Hippocampal formation (tissue), 2 donors: Measurements from ENCODE around the gene NOX5.

ENCODE experiments used
- DNase-seq, 2 donors: peaks; one replicate each; lab custom pipeline; 2025; lab: John Stamatoyannopoulos, UW

The NOX5 gene

GRCh38 chr15:69081310-69082004 lies 67.0 kb downstream of the NOX5 start:
- no peak for DNase-seq

GRCh38 chr15:69082021-69082502 lies 67.6 kb downstream of the NOX5 start:
- DNase-seq, result no peak

- DNase-seq, result no peak
Observed at GRCh38 chr15:69082554-69082953, 68.1 kb downstream of the NOX5 start.

- DNase-seq, result no peak
Observed at GRCh38 chr15:69084404-69085030, 70.0 kb downstream of the NOX5 start.

GRCh38 chr15:69085325-69086081 lies 71.0 kb downstream of the NOX5 start:
- no peak for DNase-seq

GRCh38 chr15:69086427-69087204 lies 72.1 kb downstream of the NOX5 start:
- DNase-seq, result no peak

GRCh38 chr15:69087366-69087976 lies 73.0 kb downstream of the NOX5 start:
- no peak for DNase-seq

- DNase-seq, result no peak
Observed at GRCh38 chr15:69088300-69088965, 73.9 kb downstream of the NOX5 start.

- DNase-seq, result no peak
Observed at GRCh38 chr15:69089258-69089657, 74.8 kb downstream of the NOX5 start.

- DNase-seq, result no peak
Observed at GRCh38 chr15:69090197-69090948, 75.9 kb downstream of the NOX5 start.

- no peak for DNase-seq
Observed at GRCh38 chr15:69091654-69092053, 77.2 kb downstream of the NOX5 start.

GRCh38 chr15:69092159-69092558 lies 77.7 kb downstream of the NOX5 start:
- no peak for DNase-seq

GRCh38 chr15:69093127-69093526 lies 78.6 kb downstream of the NOX5 start:
- DNase-seq, result no peak

GRCh38 chr15:69093614-69094013 lies 79.1 kb downstream of the NOX5 start:
- DNase-seq, result no peak

- no peak for DNase-seq
Observed at GRCh38 chr15:69094124-69094921, 79.8 kb downstream of the NOX5 start.

GRCh38 chr15:69095274-69095673 lies 80.8 kb downstream of the NOX5 start:
- no peak for DNase-seq

GRCh38 chr15:69096196-69096595 lies 81.7 kb downstream of the NOX5 start:
- no peak for DNase-seq

- no peak for DNase-seq
Observed at GRCh38 chr15:69096626-69097025, 82.1 kb downstream of the NOX5 start.

GRCh38 chr15:69098771-69099170 lies 84.3 kb downstream of the NOX5 start:
- no peak for DNase-seq

- no peak for DNase-seq
Observed at GRCh38 chr15:69099941-69100340, 85.4 kb downstream of the NOX5 start.
